Calu3 (cell line): ENCODE measurements around the gene MSI2. TPM values are rescaled to one million over a fixed set of nuclear protein-coding genes. Genes with fewer than 3 reads are reported as not detected.

ENCODE experiments used
- BruUV-seq: library from RNA; stranded (reverse); fragments of 400-500 nt; replicated peaks from 2 replicates; lab custom pipeline; 2021; lab: Mats Ljungman, UMichigan
- CTCF ChIA-PET: fragments of 300-600 bp; sonication (Branson Sonifier 250); formaldehyde crosslinking; loops from one replicate; lab custom pipeline; 2022; ENCODE audit warnings: antibody characterized with exemption; lab: Charles Lee
- DNase-seq: peaks from one replicate; pipeline ENCODE4 v3.0.0; 2022
- H3K27ac Mint-ChIP-seq: one replicate; pipeline ENCODE4 v1.8.0; 2022; ENCODE audit warnings: mixed read lengths; ENCODE audit not compliant: unreplicated experiment
- H3K27me3 Mint-ChIP-seq: one replicate; pipeline ENCODE4 v1.8.0; 2022; ENCODE audit warnings: mixed read lengths; ENCODE audit not compliant: unreplicated experiment
- H3K36me3 Mint-ChIP-seq: one replicate; pipeline ENCODE4 v1.8.0; 2022; ENCODE audit warnings: mild to moderate bottlenecking, moderate library complexity, mixed read lengths; ENCODE audit not compliant: insufficient read depth, unreplicated experiment
- H3K4me1 Mint-ChIP-seq: one replicate; pipeline ENCODE4 v1.8.0; 2022; ENCODE audit warnings: mild to moderate bottlenecking, low read depth, mixed read lengths; ENCODE audit not compliant: unreplicated experiment
- H3K4me3 Mint-ChIP-seq: one replicate; pipeline ENCODE4 v1.8.0; 2022; ENCODE audit warnings: mild to moderate bottlenecking, low read depth, moderate library complexity, mixed read lengths; ENCODE audit not compliant: unreplicated experiment
- H3K9me3 Mint-ChIP-seq: one replicate; pipeline ENCODE4 v1.8.0; 2022; ENCODE audit warnings: low read depth, mixed read lengths; ENCODE audit not compliant: unreplicated experiment
- intact Hi-C: fragments of 100-400 bp; cut with micrococcal nuclease; formaldehyde crosslinking; loops from one replicate; pipeline ENCODE4 v1.10.0; 2022; ENCODE audit not compliant: unreplicated experiment
- total RNA-seq: library from RNA; stranded (reverse); gene quantifications from 2 replicates; pipeline ENCODE4 v1.2.3, GENCODE V29; 2022
- TF ChIP-seq, protein P1 (sequence below): fragments of 200-600 bp; IDR thresholded peaks from one replicate; pipeline ENCODE4 v1.8.0; 2022; ENCODE audit warnings: antibody characterized with exemption; ENCODE audit not compliant: unreplicated experiment

MSI2 gene
- total RNA-seq, 1 experiment from 2014 or later, result 66.4 TPM

DNA sequence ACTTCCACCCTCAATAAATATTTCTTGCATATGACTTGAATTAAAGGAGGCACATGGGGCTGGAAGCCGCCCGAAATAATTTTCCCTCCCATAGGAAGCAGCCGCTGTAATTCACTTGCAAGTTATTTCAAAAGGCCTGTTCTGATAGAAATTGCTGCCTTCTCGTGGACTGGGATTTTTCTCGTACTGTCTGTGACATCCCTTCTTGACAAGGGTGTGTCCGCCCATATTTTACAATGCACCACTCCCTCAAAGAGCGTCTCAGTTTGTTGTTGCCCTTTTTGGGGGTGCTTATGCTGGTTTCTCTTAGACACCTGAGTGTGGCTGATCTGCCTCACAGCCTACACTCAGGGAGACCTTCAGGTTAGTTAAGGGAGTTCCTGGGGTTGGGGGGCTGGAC, 160.0 kb downstream of the MSI2 start:
- BruUV-seq, result no TSS peak
- Mint-ChIP-seq H3K4me1 (peaks cover 24% of the 10 kb centered on the region), H3K4me3 (no peak overlapping the region), H3K27me3 (no peaks in the 10 kb centered on the region), H3K36me3 (peaks cover 8% of the 10 kb centered on the region), H3K9me3 (no peaks in the 10 kb centered on the region), H3K27ac (no peak overlapping the region)
- DNase-seq, result no peak
- CTCF ChIA-PET, result no interaction called here
- TF ChIP-seq, protein P1, sequence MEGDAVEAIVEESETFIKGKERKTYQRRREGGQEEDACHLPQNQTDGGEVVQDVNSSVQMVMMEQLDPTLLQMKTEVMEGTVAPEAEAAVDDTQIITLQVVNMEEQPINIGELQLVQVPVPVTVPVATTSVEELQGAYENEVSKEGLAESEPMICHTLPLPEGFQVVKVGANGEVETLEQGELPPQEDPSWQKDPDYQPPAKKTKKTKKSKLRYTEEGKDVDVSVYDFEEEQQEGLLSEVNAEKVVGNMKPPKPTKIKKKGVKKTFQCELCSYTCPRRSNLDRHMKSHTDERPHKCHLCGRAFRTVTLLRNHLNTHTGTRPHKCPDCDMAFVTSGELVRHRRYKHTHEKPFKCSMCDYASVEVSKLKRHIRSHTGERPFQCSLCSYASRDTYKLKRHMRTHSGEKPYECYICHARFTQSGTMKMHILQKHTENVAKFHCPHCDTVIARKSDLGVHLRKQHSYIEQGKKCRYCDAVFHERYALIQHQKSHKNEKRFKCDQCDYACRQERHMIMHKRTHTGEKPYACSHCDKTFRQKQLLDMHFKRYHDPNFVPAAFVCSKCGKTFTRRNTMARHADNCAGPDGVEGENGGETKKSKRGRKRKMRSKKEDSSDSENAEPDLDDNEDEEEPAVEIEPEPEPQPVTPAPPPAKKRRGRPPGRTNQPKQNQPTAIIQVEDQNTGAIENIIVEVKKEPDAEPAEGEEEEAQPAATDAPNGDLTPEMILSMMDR, result no peak
- intact Hi-C loops, result no loop called here

- Mint-ChIP-seq H3K9me3 (no peaks in the 10 kb centered on the region), H3K4me3 (no peak overlapping the region), H3K27ac (no peak overlapping the region), H3K36me3 (peaks cover 8% of the 10 kb centered on the region), H3K4me1 (peaks cover 21% of the 10 kb centered on the region), H3K27me3 (no peaks in the 10 kb centered on the region)
- intact Hi-C loops, result no loop called here
- TF ChIP-seq, protein P1, result no peak
- CTCF ChIA-PET, result no interaction called here
- DNase-seq, result no peak
- BruUV-seq, result no TSS peak
Measured at GRCh38 chr17:57417956-57418355, 161.6 kb downstream of the MSI2 start.

DNA sequence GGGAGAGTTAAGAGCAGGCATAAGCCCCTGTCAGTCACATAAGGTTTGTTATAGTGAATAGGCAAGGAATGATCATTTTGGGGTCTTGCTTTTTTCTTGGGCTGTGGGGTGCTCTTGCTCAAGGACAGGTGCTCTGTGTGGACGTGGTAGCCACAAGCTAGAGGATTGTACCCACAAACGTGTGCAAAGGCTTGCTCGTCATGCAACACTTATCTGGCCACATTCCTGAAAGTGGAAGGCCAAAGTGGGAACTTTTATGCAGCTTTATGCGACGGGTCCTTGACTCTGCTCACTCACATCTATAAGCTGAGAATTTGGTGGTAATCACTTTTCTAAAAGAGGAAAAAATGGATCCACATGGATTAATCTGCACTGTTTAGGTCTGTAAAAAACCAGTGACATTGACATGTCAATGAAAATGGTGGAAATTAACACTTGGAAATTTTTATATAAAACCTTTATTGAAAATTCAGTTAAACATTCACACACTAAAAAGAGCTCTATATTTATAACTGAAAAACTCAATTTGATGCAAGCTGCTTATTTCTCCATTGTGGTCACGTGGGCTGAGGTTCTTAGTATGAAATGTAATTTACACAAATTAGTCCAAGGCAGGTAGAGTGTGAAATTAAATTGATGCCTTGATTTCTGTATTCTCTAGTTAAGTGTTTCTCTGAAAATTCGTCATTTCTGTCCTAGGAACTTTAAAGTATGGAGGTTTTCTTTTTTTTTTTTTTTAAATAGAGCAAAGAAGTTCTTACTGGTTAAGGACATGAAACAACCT, 162.3 kb downstream of the MSI2 start:
- Mint-ChIP-seq H3K27me3 (no peaks in the 10 kb centered on the region), H3K27ac (no peak overlapping the region), H3K9me3 (no peaks in the 10 kb centered on the region), H3K4me3 (no peak overlapping the region), H3K36me3 (peaks cover 8% of the 10 kb centered on the region), H3K4me1 (peaks cover 14% of the 10 kb centered on the region)
- TF ChIP-seq, protein P1, result no peak
- BruUV-seq, result no TSS peak
- DNase-seq, result no peak
- intact Hi-C loops, result no loop called here
- CTCF ChIA-PET, result no interaction called here

GRCh38 chr17:57419940-57420550, 163.7 kb downstream of the MSI2 start:
- no peak overlapping the region for H3K27ac Mint-ChIP-seq
- H3K27me3 Mint-ChIP-seq, result no peaks in the 10 kb centered on the region
- peaks cover 8% of the 10 kb centered on the region for H3K36me3 Mint-ChIP-seq
- no peaks in the 10 kb centered on the region for H3K9me3 Mint-ChIP-seq
- TF ChIP-seq, protein P1, result no peak
- DNase-seq, result no peak
- H3K4me3 Mint-ChIP-seq, result no peak overlapping the region
- CTCF ChIA-PET, result no interaction called here
- no TSS peak for BruUV-seq
- peaks cover under 1% of the 10 kb centered on the region for H3K4me1 Mint-ChIP-seq
- intact Hi-C loops, result no loop called here
